ENCODE data around the gene VPS13D.

The VPS13D gene

GRCh38 chr1:12188657-12189327 is 41.0 kb upstream of the VPS13D start:
- Histone ChIP-seq H3K36me3 (ENCODE audit: insufficient read depth, low read length) (no peaks in the 10 kb centered on the region), H3K9me3 (ENCODE audit: control insufficient read depth, insufficient read depth, low read length) (0 out of 2 replicates have a peak, but pooled peaks cover 5% of the 10 kb centered on the region), H3K9ac (ENCODE audit: low read depth, low read length) (no peak overlapping the region), H3K4me1 (ENCODE audit: insufficient read depth, low read length) (peaks cover 7% of the 10 kb centered on the region; the same call in 1 of the 2 replicates)

DNA sequence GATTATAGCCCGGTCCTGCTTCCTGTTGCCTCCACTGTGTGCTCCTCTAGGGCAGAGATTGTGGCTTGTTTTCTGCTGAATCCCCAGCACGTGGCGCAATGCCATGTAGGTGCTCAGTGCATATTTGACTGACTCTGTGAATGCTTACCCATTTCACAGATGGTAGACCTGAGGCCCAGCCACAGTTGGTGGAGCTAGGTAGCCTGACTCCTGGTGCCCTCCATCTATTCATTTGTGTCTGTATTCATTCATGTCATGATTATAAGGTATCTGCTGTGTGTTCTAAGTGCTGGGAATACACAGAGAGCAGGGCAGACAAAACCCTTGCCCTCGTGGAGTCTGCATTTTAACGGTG is 40.5 kb upstream of the VPS13D start:
- H3K4me1 ChIP-seq (ENCODE audit: insufficient read depth, low read length) = peaks cover 4% of the 10 kb centered on the region; the same call in 1 of the 2 replicates
- 0 out of 2 replicates have a peak, but pooled peaks cover 5% of the 10 kb centered on the region for H3K9me3 ChIP-seq (ENCODE audit: control insufficient read depth, insufficient read depth, low read length)
- H3K36me3 ChIP-seq (ENCODE audit: insufficient read depth, low read length) = no peaks in the 10 kb centered on the region
- H3K9ac ChIP-seq (ENCODE audit: low read depth, low read length) = no peak overlapping the region

- Histone ChIP-seq H3K4me1 (ENCODE audit: insufficient read depth, low read length) (0 out of 2 replicates have a peak, but pooled peaks cover 4% of the 10 kb centered on the region), H3K36me3 (ENCODE audit: insufficient read depth, low read length) (no peaks in the 10 kb centered on the region), H3K9me3 (ENCODE audit: control insufficient read depth, insufficient read depth, low read length) (no peaks in the 10 kb centered on the region), H3K9ac (ENCODE audit: low read depth, low read length) (no peak overlapping the region)
Observed at GRCh38 chr1:12191242-12192032, 38.4 kb upstream of the VPS13D start.

DNA sequence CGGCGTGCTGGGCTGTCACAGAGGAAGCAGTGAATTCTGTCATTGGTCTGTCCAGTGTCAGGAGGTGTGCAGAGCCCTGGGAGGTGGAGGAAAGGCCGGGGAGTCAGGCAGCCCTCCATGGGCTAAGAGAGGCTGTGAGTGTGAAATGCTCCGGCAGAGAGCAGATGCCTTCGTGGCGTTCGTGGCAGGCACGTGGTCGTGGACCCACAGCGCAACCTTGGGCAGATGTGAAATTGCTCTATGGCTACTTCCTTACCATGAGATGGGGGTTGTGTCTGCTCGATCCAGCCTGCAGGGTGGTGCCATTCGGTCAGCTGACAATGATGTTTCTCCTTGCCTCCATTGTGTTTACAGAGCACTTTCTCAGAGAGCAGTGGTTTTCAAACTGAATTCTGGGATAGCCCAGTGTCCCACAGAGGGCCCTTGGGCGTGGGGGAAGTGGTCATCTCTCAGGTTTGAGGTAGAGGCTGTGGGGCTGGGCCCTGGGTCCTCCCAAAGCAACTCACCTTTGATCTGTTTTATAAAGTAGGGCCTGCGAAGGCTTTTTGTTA is 35.1 kb upstream of the VPS13D start:
- H3K9me3 ChIP-seq (ENCODE audit: control insufficient read depth, insufficient read depth, low read length) = no peaks in the 10 kb centered on the region
- no peaks in the 10 kb centered on the region for H3K36me3 ChIP-seq (ENCODE audit: insufficient read depth, low read length)
- peaks cover 6% of the 10 kb centered on the region; the same call in 1 of the 2 replicates for H3K4me1 ChIP-seq (ENCODE audit: insufficient read depth, low read length)
- no peak overlapping the region for H3K9ac ChIP-seq (ENCODE audit: low read depth, low read length)

GRCh38 chr1:12195416-12195815 is 34.4 kb upstream of the VPS13D start:
- Histone ChIP-seq H3K4me1 (ENCODE audit: insufficient read depth, low read length) (peaks cover 6% of the 10 kb centered on the region; the same call in 1 of the 2 replicates), H3K36me3 (ENCODE audit: insufficient read depth, low read length) (no peaks in the 10 kb centered on the region), H3K9ac (ENCODE audit: low read depth, low read length) (no peak overlapping the region), H3K9me3 (ENCODE audit: control insufficient read depth, insufficient read depth, low read length) (no peaks in the 10 kb centered on the region)

GRCh38 chr1:12196641-12197482 is 33.0 kb upstream of the VPS13D start:
- Histone ChIP-seq H3K9ac (ENCODE audit: low read depth, low read length) (no peak overlapping the region), H3K36me3 (ENCODE audit: insufficient read depth, low read length) (no peaks in the 10 kb centered on the region), H3K9me3 (ENCODE audit: control insufficient read depth, insufficient read depth, low read length) (no peaks in the 10 kb centered on the region), H3K4me1 (ENCODE audit: insufficient read depth, low read length) (peaks cover 6% of the 10 kb centered on the region; the same call in 1 of the 2 replicates)

DNA sequence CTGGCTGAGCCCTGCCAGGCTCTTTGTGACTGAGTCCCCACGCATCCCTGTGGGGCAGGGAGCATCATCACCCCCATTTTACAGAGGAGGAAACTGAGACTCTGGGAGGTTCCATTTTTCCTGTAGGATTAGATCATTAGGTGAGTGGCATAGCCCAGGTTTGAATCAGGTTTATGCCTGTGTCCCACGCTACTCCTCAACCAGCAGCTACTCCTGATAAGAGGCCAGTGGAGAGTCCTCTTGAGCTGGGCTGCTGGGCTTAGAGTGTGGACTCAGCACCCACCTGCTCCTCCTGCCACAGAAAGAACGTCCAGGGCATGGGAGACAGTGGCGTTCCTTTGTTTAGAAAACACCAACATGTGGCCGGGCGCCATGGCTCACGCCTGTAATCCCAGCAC is 32.3 kb upstream of the VPS13D start:
- H3K9me3 ChIP-seq (ENCODE audit: control insufficient read depth, insufficient read depth, low read length) = no peaks in the 10 kb centered on the region
- H3K9ac ChIP-seq (ENCODE audit: low read depth, low read length) = no peak overlapping the region
- peaks cover 6% of the 10 kb centered on the region; the same call in 1 of the 2 replicates for H3K4me1 ChIP-seq (ENCODE audit: insufficient read depth, low read length)
- no peaks in the 10 kb centered on the region for H3K36me3 ChIP-seq (ENCODE audit: insufficient read depth, low read length)

DNA sequence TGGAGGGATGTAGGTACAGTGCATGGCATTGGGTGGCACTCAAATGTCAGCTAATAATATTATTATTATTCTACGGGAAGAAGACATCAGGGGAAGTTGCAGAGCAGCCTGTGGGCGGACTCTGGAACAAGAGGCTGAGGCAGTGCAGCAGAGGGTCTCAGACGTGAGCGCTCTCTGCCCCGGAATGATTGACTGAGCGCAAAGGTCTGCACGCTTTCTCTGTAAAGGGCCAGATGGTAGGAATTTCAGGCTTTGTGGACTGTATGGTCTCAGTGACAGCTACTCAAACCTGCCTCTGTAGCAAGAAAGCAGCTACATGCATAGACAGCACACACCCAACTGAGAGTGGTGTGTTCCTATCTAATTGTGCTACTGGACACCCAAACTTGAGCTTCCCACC is 29.6 kb upstream of the VPS13D start:
- Histone ChIP-seq H3K4me1 (ENCODE audit: insufficient read depth, low read length) (peaks cover 12% of the 10 kb centered on the region), H3K9me3 (ENCODE audit: control insufficient read depth, insufficient read depth, low read length) (no peaks in the 10 kb centered on the region), H3K36me3 (ENCODE audit: insufficient read depth, low read length) (no peaks in the 10 kb centered on the region), H3K9ac (ENCODE audit: low read depth, low read length) (no peak overlapping the region)

GRCh38 chr1:12201352-12202189 is 28.3 kb upstream of the VPS13D start:
- Histone ChIP-seq H3K9me3 (ENCODE audit: control insufficient read depth, insufficient read depth, low read length) (no peaks in the 10 kb centered on the region), H3K36me3 (ENCODE audit: insufficient read depth, low read length) (no peaks in the 10 kb centered on the region), H3K4me1 (ENCODE audit: insufficient read depth, low read length) (peaks cover 12% of the 10 kb centered on the region), H3K9ac (ENCODE audit: low read depth, low read length) (no peak overlapping the region)

DNA sequence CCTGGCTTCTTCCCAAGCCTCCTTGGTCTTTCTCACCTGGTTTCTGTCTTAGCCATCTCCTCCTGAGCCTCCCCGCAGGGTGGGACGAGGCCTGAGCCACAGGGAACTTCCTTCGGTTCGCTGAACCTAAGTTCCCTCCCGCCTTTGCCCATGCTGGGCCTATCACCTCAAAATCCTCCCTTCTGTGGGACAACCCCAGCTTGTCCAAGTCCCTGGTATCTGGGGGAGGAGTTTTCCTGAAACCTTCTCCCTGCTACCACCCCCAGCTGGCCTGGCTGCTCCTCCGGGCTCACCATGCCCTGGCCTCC is 27.7 kb upstream of the VPS13D start:
- Histone ChIP-seq H3K9me3 (ENCODE audit: control insufficient read depth, insufficient read depth, low read length) (no peaks in the 10 kb centered on the region), H3K9ac (ENCODE audit: low read depth, low read length) (no peak overlapping the region), H3K4me1 (ENCODE audit: insufficient read depth, low read length) (peaks cover 12% of the 10 kb centered on the region), H3K36me3 (ENCODE audit: insufficient read depth, low read length) (no peaks in the 10 kb centered on the region)

GRCh38 chr1:12202577-12202976 is 27.3 kb upstream of the VPS13D start:
- H3K36me3 ChIP-seq (ENCODE audit: insufficient read depth, low read length) = no peaks in the 10 kb centered on the region
- H3K9me3 ChIP-seq (ENCODE audit: control insufficient read depth, insufficient read depth, low read length) = no peaks in the 10 kb centered on the region
- no peak overlapping the region for H3K9ac ChIP-seq (ENCODE audit: low read depth, low read length)
- H3K4me1 ChIP-seq (ENCODE audit: insufficient read depth, low read length) = peaks cover 12% of the 10 kb centered on the region

- Histone ChIP-seq H3K9me3 (ENCODE audit: control insufficient read depth, insufficient read depth, low read length) (no peaks in the 10 kb centered on the region), H3K36me3 (ENCODE audit: insufficient read depth, low read length) (no peaks in the 10 kb centered on the region), H3K4me1 (ENCODE audit: insufficient read depth, low read length) (peaks cover 17% of the 10 kb centered on the region), H3K9ac (ENCODE audit: low read depth, low read length) (no peak overlapping the region)
Observed at GRCh38 chr1:12203216-12204007, 26.4 kb upstream of the VPS13D start.

GRCh38 chr1:12204140-12204539 is 25.7 kb upstream of the VPS13D start:
- Histone ChIP-seq H3K9ac (ENCODE audit: low read depth, low read length) (no peak overlapping the region), H3K4me1 (ENCODE audit: insufficient read depth, low read length) (peaks cover 13% of the 10 kb centered on the region; the same call in 1 of the 2 replicates), H3K9me3 (ENCODE audit: control insufficient read depth, insufficient read depth, low read length) (no peaks in the 10 kb centered on the region), H3K36me3 (ENCODE audit: insufficient read depth, low read length) (no peaks in the 10 kb centered on the region)
